GM19395 (cell line): ENCODE results near the gene GDF2.

Experiments used
- ATAC-seq: cut with Tn5 transposase; IDR thresholded peaks from one replicate; pipeline ENCODE4 v1.9.1; 2021; ENCODE audit warnings: mild to moderate bottlenecking, moderate library complexity; ENCODE audit not compliant: unreplicated experiment

GDF2 gene

DNA sequence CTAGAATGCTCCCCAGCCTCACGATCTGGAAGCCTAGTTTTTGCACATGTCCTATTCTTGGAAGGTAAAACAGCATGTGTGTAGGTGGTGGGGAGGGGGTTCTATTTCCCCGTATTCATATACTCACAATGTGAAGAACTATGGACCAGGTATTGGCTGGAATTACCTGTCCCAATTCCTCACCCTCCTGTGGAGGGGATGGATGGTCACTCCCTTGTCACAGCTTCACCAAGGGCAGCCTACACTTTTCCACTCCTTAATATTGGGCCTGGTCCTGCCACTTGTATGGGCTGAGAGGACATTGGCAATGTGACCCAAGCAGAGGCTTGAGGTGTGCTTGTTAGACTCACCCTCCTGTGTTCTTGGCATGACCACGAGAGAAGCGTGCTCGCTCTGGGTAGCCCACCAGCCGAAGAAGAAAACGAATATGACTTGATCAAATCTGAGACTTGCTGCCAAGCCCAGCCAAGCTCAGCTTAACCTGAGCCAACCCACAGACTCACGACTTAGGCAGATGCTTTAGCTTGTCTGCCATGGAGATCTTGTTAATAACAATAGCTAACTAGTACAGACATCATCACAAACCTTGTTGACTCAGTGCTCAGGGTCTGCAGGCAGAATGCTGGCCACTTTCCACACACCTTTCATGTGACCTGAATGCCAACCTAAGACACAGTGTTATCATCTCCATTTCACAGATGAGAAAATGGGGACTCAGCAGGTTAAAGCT, 44.6 kb downstream of the GDF2 start:
- ATAC-seq: no peak

DNA sequence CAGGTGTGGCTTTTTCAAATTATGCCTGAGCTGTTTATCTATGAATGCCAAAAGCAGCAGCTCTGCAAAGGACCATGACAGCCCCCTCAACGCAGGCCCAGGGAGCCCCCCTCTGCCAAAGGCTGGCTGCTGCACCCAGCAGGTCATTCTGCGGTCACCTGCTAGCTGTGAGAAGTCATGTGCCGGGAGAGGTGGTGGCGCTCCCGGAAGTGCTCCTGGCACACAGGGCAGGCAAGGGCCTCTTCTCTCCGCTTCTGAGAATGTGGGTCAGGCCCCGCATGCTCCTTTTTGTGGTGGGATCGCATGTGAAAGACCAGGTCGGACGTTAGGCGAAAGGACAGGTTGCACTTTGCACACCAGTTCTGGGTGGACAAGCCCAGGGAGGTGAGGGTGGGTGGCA, 45.4 kb downstream of the GDF2 start:
- ATAC-seq: no peak

GRCh38 chr10:47368431-47369180, 46.4 kb downstream of the GDF2 start:
- no peak for ATAC-seq

GRCh38 chr10:47369251-47369894, 47.1 kb downstream of the GDF2 start:
- ATAC-seq: no peak

GRCh38 chr10:47370015-47370767, 47.9 kb downstream of the GDF2 start:
- no peak for ATAC-seq

DNA sequence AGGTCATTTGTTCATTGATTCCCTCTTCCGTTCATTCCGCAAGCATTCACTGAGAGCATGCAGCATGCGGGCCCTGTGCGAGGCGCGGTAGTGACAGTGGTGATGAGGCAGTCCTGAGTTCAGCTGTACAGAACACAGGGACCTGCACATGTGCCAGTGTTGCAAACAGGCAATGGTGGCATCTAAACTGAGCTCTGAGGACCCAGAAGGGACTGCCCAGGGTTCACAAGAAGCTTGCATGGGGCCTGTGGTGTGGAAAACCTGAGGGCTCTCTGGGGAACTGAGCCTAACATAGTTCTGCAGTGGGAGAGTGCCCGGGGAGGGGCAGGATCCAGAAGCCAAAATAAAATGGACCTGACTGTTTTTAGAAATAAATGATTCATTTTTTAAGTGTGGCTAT, 48.6 kb downstream of the GDF2 start:
- ATAC-seq: no peak

- no peak for ATAC-seq
These were observed 49.6 kb downstream of the GDF2 start for GRCh38 chr10:47371629-47372485.

GRCh38 chr10:47372726-47373125, 50.5 kb downstream of the GDF2 start:
- no peak for ATAC-seq

DNA sequence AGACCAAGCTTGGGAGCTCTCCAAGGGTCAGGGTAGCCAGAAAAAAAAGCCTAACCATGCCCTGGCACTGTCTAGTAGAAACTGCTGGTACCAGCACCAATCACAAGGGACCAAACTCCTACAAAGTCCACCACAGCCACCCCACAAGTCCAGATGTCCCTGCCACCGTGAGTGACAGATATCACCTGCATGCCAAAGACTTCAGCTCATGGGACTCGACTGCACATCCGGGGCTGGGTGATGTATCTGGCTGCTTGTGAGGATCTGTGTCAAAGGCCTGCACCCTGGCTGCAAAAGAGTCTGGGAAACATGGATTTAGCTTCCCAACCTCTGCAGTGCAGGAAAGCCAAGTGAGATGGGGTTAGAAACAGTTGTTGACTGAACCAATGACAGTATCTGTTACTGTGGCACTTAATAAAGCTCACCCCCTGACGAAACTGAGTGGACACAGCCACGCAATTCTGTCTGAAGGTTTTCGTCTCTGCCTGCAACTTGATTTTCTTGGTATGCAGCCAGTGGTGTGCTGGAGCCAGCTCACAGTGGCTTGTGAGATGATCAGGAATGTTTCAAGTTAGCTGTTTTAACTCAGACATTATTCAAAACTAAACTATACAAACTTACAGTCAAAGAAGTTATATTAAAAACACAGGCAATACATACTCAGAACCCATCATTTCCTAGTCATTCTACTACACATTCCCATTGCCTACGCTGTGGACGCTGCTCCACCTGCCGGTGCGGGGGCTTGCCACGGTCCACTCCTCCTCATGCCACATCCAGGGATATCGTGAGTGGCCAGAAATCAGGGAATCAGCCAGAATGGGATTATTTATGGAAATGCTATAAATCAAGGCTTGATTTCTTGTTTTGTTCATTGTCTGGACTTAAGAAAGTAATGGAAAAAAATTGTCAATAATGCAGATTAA, 52.6 kb downstream of the GDF2 start:
- no peak for ATAC-seq

DNA sequence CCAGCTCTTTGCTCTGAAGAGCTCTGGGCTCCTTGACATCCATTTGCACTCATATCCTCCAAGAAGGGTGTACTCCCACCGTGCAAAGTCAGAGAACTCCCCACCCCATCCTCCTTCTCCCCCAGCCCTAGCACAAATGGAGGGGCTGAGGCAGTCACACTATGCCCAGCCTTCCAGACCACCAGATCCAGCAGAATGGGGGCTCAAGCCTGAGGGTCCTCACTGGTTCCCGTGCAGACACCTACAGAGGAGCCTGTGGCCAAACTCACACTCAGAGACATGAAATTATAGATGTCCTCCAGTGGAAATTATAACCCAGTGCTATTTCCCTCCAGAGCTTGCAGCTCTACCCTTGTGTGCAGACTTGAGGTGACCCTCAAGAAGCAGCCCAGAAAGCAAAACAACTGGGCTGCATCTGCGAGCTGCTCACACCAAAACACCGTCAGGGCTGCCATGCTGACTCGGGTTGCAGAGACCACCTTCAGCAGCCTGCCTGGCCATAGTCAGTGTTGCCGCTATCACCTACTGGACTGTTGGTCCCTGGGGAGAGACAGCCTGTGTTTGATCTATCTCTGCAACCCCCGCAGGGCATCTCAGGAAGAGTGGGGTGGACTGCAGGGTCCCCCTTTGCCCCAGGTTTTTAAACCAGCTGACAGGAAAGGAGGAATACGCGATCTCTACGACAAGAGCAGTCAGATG, 54.4 kb downstream of the GDF2 start:
- no peak for ATAC-seq
